Measurements from ENCODE around the gene SLC22A12.

- TF ChIP-seq, protein P1, sequence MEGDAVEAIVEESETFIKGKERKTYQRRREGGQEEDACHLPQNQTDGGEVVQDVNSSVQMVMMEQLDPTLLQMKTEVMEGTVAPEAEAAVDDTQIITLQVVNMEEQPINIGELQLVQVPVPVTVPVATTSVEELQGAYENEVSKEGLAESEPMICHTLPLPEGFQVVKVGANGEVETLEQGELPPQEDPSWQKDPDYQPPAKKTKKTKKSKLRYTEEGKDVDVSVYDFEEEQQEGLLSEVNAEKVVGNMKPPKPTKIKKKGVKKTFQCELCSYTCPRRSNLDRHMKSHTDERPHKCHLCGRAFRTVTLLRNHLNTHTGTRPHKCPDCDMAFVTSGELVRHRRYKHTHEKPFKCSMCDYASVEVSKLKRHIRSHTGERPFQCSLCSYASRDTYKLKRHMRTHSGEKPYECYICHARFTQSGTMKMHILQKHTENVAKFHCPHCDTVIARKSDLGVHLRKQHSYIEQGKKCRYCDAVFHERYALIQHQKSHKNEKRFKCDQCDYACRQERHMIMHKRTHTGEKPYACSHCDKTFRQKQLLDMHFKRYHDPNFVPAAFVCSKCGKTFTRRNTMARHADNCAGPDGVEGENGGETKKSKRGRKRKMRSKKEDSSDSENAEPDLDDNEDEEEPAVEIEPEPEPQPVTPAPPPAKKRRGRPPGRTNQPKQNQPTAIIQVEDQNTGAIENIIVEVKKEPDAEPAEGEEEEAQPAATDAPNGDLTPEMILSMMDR (IDR thresholded peaks at IDR 0.05): no peak
- no peak for TF ChIP-seq POLR2A (IDR thresholded peaks at IDR 0.05)
These were observed 22.4 kb upstream of the SLC22A12 start for GRCh38 chr11:64568584-64569140.

All from Peyer's patch (tissue), 4 donors.